Measurements from ENCODE around the gene CACNA1C. TPM values are rescaled to one million over a fixed set of nuclear protein-coding genes. Genes with fewer than 3 reads are reported as not detected.

CACNA1C gene
- total and polyA plus RNA-seq, 2 donors, result 0.71 TPM

DNA sequence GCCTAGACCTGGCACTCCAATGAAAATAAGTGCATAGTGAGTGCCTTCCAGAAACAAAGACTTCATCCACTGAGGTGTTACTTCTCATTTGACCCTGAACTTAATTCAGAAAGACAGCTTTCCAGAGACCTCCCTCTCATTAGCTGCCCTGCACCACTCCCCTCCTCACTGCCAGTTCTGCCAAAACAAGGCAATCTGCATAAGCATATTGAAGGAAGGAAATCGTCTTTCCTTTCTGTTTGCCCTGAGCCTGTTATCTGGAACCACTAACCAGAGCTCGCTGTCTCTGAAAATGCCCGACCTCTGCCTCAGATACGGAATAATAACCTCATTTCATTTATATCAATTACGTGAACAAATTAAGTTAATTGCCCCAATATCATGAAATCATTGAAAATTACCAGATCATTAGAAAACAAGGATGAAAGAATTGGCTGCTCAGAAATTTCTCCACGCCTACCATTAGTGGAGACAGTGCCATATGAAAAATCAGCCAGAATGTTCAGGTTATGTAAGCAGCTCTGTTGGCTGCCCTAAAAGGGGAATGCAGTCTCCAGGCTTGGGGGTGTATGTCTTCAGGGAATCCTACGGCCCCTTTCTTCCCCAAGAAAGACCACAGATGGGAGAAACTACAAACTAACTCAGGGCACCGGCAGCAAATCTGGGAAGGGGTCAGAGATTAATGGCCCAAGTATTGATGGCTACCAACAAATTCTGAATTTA lies 592.1 kb downstream of the CACNA1C start:
- Histone ChIP-seq H3K36me3 (ENCODE audit: control insufficient read depth in 2 of 2, insufficient read depth in 2 of 2, low read length in 1 of 2) (no peaks in the 10 kb centered on the region), H3K27ac (ENCODE audit: low read depth in 1 of 2, low read length in 1 of 2) (no peak overlapping the region), H3K4me3 (ENCODE audit: low read length in 2 of 2) (no peak overlapping the region), H3K9me3 (ENCODE audit: control insufficient read depth in 2 of 2, insufficient read depth in 1 of 2, low read length in 1 of 2) (no peaks in the 10 kb centered on the region), H3K27me3 (ENCODE audit: control insufficient read depth in 2 of 2, insufficient read depth in 1 of 2, low read length in 1 of 2) (peaks cover 0 to 5% of the 10 kb centered on the region in 2 donors), H3K4me1 (ENCODE audit: control insufficient read depth in 2 of 2, insufficient read depth in 2 of 2, low read length in 2 of 2) (peaks cover 7 to 32% of the 10 kb centered on the region in 2 donors)
- WGBS, result 17% methylated on average over 8 of the region's 8 CpGs
- DNase-seq (ENCODE audit: low read depth in 6 of 9, low spot score in 9 of 9), result no peak

DNA sequence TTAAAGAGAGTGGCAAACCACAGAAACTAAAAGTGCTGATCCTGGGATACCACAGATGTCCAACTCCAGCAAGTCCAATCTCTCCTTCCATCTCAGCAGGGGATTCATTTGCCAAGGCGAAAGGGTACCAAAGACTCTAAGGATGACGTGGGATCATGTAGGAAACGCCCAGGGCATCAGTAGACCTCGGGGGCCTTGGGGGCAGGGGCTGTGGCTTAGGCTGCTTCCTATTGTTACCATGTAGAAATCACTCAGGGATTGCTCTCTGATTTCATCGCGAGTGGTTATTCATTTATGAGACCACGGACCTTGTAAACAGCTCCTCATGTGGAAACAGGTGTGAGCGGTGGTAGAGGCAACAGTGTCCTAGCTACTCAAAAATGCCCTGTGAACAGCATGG lies 592.7 kb downstream of the CACNA1C start:
- H3K27ac ChIP-seq (ENCODE audit: low read depth in 1 of 2, low read length in 1 of 2), result no peak overlapping the region
- 15% methylated on average over 8 of the region's 8 CpGs for WGBS
- H3K4me3 ChIP-seq (ENCODE audit: low read length in 2 of 2), result no peak overlapping the region
- peaks cover 0 to 5% of the 10 kb centered on the region in 2 donors for H3K27me3 ChIP-seq (ENCODE audit: control insufficient read depth in 2 of 2, insufficient read depth in 1 of 2, low read length in 1 of 2)
- H3K9me3 ChIP-seq (ENCODE audit: control insufficient read depth in 2 of 2, insufficient read depth in 1 of 2, low read length in 1 of 2), result no peaks in the 10 kb centered on the region
- H3K36me3 ChIP-seq (ENCODE audit: control insufficient read depth in 2 of 2, insufficient read depth in 2 of 2, low read length in 1 of 2), result no peaks in the 10 kb centered on the region
- no peak for DNase-seq (ENCODE audit: low read depth in 6 of 9, low spot score in 9 of 9)
- peaks cover 7 to 37% of the 10 kb centered on the region in 2 donors for H3K4me1 ChIP-seq (ENCODE audit: control insufficient read depth in 2 of 2, insufficient read depth in 2 of 2, low read length in 2 of 2)

DNA sequence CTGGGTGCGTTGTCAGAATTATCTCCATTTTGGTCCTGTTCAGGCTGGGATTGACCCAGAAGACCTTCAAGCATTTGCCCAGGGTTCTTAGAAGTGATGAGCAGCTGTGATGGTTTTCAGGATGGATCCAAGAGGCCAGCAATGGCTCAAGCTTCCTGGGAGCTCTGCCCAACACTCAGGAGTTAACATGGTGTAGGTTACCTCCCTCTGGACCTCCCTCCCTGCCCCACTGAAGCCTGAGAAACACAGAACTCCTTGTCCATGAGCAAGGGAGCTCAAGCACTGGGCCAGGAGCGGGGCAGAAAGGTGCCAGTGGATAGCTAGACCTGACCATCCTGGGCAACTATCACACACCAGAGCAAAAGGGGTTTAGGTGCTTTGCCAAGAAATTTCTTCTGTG lies 593.6 kb downstream of the CACNA1C start:
- peaks cover 7 to 46% of the 10 kb centered on the region in 2 donors for H3K4me1 ChIP-seq (ENCODE audit: control insufficient read depth in 2 of 2, insufficient read depth in 2 of 2, low read length in 2 of 2)
- no peaks in the 10 kb centered on the region for H3K36me3 ChIP-seq (ENCODE audit: control insufficient read depth in 2 of 2, insufficient read depth in 2 of 2, low read length in 1 of 2)
- H3K4me3 ChIP-seq (ENCODE audit: low read length in 2 of 2), result no peak overlapping the region
- peaks cover 0 to 5% of the 10 kb centered on the region in 2 donors for H3K27me3 ChIP-seq (ENCODE audit: control insufficient read depth in 2 of 2, insufficient read depth in 1 of 2, low read length in 1 of 2)
- no peaks in the 10 kb centered on the region for H3K9me3 ChIP-seq (ENCODE audit: control insufficient read depth in 2 of 2, insufficient read depth in 1 of 2, low read length in 1 of 2)
- H3K27ac ChIP-seq (ENCODE audit: low read depth in 1 of 2, low read length in 1 of 2), result no peak overlapping the region
- no peak for DNase-seq (ENCODE audit: low read depth in 6 of 9, low spot score in 9 of 9)
- 97% methylated on average over 2 of the region's 2 CpGs for WGBS

DNA sequence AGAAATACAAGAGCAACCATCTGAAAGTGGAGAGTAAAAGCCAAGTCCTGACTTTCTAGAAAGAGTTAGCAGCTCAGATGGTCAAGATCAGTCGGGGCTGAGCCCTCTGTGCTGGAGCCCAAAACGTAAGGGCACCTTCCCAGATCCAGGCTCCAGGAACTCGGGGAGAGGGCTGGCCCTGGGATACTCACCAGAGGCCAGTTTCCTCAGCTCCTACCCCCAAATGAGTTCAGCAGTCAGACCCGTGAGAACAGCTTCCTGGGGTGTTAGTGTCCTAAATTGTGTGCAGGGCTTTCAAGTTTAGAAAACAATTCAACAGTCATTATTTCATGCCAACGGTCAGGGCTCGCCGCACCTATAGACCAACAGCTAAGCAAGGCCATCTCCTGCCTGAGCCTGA lies 594.4 kb downstream of the CACNA1C start:
- WGBS, result 94% methylated on average over 7 of the region's 7 CpGs
- DNase-seq (ENCODE audit: low read depth in 6 of 9, low spot score in 9 of 9), result no peak

DNA sequence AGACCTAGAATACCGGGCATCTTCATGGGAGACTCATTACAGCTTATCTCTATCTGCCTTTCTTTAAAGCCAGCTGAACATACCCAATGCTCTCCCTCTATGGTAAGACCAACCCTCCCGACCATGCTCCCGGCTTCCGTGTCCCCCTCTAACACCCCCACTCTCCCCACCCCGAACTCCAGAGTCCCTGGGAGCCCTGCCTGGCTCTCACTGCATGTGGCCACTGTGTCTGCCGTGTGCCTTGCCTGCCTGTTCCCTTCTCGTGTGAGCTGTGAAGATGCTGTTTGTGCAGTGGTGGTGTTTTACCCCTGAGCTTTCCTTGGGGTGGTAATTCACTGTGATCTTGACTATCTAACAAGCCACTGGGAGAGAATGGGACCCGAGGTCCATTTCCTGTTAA lies 595.6 kb downstream of the CACNA1C start:
- Histone ChIP-seq H3K27me3 (ENCODE audit: control insufficient read depth in 2 of 2, insufficient read depth in 1 of 2, low read length in 1 of 2) (peaks cover 0 to 5% of the 10 kb centered on the region in 2 donors), H3K9me3 (ENCODE audit: control insufficient read depth in 2 of 2, insufficient read depth in 1 of 2, low read length in 1 of 2) (no peaks in the 10 kb centered on the region), H3K27ac (ENCODE audit: low read depth in 1 of 2, low read length in 1 of 2) (no peak overlapping the region), H3K36me3 (ENCODE audit: control insufficient read depth in 2 of 2, insufficient read depth in 2 of 2, low read length in 1 of 2) (no peaks in the 10 kb centered on the region), H3K4me3 (ENCODE audit: low read length in 2 of 2) (no peak overlapping the region), H3K4me1 (ENCODE audit: control insufficient read depth in 2 of 2, insufficient read depth in 2 of 2, low read length in 2 of 2) (peaks cover 0 to 42% of the 10 kb centered on the region in 2 donors)
- 93% methylated on average over 8 of the region's 8 CpGs for WGBS
- DNase-seq (ENCODE audit: low read depth in 6 of 9, low spot score in 9 of 9), result no peak

More for the DNA sequence above, 594.4 kb downstream of the CACNA1C start:
- Histone ChIP-seq H3K27me3 (ENCODE audit: control insufficient read depth in 2 of 2, insufficient read depth in 1 of 2, low read length in 1 of 2) (peaks cover 0 to 5% of the 10 kb centered on the region in 2 donors), H3K36me3 (ENCODE audit: control insufficient read depth in 2 of 2, insufficient read depth in 2 of 2, low read length in 1 of 2) (no peaks in the 10 kb centered on the region), H3K4me3 (ENCODE audit: low read length in 2 of 2) (no peak overlapping the region), H3K27ac (ENCODE audit: low read depth in 1 of 2, low read length in 1 of 2) (no peak overlapping the region), H3K4me1 (ENCODE audit: control insufficient read depth in 2 of 2, insufficient read depth in 2 of 2, low read length in 2 of 2) (peaks cover 7 to 47% of the 10 kb centered on the region in 2 donors), H3K9me3 (ENCODE audit: control insufficient read depth in 2 of 2, insufficient read depth in 1 of 2, low read length in 1 of 2) (no peaks in the 10 kb centered on the region)

DNA sequence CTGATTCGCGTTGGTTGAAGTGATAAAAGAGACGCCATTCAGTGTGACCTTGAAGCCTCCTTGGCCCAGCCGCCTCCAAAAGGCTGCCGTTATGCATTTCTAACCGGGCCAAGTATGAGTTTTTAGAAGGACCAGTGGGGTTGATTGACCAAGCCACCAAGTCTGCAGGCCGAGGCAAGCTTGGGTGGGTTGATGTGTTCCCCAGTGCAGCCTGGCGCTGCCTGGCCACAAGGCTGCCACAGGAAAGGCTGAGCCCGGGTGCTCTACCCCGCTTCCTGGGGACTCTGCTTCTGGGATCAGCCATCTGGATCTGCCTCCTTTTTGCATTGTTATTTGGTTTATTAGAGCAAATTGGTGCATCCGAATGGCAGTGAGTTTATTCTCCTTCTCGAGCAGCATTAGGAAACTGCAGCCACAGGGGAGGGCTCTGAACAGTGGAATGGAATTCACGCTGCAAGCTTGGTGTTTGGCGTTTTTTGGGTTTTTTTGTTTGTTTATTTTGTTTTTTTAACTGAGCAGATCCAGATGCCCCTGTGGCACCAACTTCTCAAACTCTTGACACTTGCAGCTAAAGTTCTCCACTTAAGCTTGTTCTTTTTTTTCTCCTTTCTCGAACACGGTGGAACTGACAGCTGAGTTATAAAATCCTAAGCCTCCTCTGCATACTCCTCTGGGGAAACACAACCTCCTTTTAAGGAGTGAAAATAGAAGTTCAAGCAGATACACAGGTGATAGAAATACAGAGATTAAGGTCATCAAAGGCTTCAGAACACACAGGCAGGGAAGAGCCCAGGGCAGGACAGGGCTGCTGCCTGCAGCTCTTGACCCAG lies 596.6 kb downstream of the CACNA1C start:
- Histone ChIP-seq H3K4me1 (ENCODE audit: control insufficient read depth in 2 of 2, insufficient read depth in 2 of 2, low read length in 2 of 2) (peaks cover 0 to 41% of the 10 kb centered on the region in 2 donors), H3K4me3 (ENCODE audit: low read length in 2 of 2) (no peak overlapping the region), H3K36me3 (ENCODE audit: control insufficient read depth in 2 of 2, insufficient read depth in 2 of 2, low read length in 1 of 2) (no peaks in the 10 kb centered on the region), H3K27me3 (ENCODE audit: control insufficient read depth in 2 of 2, insufficient read depth in 1 of 2, low read length in 1 of 2) (peaks cover 0 to 5% of the 10 kb centered on the region in 2 donors), H3K27ac (ENCODE audit: low read depth in 1 of 2, low read length in 1 of 2) (no peak overlapping the region), H3K9me3 (ENCODE audit: control insufficient read depth in 2 of 2, insufficient read depth in 1 of 2, low read length in 1 of 2) (no peaks in the 10 kb centered on the region)
- WGBS, result 79% methylated on average over 16 of the region's 16 CpGs
- DNase-seq (ENCODE audit: low read depth in 6 of 9, low spot score in 9 of 9), result no peak

DNA sequence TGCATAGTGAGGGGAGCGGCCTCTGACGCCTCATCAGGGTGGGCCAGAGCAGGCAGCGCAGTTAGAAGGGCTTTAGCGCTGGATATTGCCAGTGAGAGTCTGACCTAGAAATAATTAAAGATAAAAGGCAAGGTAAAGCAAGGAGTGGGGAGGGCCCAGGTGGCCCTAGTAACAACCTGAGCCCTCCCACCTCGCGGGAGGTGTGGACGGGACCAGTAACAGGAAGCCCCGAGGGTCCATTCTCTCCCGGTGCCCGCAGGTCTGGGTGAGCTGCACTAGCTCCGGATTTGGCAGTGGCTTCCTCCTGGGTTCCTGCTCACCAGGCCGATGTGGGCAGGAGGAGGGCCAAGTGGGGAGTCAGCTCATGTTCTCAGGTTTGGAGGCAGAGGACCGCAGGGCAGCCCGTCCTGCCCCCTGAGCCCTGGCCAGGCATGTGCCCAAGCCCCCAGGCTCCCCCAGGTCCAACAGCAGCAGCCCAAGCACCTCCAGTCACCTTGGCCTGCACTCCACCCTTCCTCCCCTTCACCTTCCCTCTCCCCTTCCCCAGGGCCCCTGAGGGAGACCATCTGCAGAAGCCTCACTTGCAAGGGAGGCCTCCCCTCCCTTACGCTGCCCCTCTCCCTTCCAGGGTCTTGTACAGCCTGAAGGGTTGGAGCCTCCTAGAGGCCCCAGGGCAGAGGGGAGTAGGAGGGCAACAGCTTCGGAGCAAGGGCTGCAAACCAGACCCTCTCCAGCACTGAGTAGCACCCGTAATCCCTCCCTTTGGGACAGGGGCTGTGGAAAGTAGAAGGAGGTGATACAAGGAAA lies 597.7 kb downstream of the CACNA1C start:
- no peak for DNase-seq (ENCODE audit: low read depth in 6 of 9, low spot score in 9 of 9)
- Histone ChIP-seq H3K27ac (ENCODE audit: low read depth in 1 of 2, low read length in 1 of 2) (no peak overlapping the region), H3K36me3 (ENCODE audit: control insufficient read depth in 2 of 2, insufficient read depth in 2 of 2, low read length in 1 of 2) (no peaks in the 10 kb centered on the region), H3K9me3 (ENCODE audit: control insufficient read depth in 2 of 2, insufficient read depth in 1 of 2, low read length in 1 of 2) (no peaks in the 10 kb centered on the region), H3K4me3 (ENCODE audit: low read length in 2 of 2) (no peak overlapping the region), H3K27me3 (ENCODE audit: control insufficient read depth in 2 of 2, insufficient read depth in 1 of 2, low read length in 1 of 2) (peaks cover 0 to 1% of the 10 kb centered on the region in 2 donors), H3K4me1 (ENCODE audit: control insufficient read depth in 2 of 2, insufficient read depth in 2 of 2, low read length in 2 of 2) (peaks cover 0 to 35% of the 10 kb centered on the region in 2 donors)
- WGBS, result 55% methylated on average over 17 of the region's 17 CpGs

DNA sequence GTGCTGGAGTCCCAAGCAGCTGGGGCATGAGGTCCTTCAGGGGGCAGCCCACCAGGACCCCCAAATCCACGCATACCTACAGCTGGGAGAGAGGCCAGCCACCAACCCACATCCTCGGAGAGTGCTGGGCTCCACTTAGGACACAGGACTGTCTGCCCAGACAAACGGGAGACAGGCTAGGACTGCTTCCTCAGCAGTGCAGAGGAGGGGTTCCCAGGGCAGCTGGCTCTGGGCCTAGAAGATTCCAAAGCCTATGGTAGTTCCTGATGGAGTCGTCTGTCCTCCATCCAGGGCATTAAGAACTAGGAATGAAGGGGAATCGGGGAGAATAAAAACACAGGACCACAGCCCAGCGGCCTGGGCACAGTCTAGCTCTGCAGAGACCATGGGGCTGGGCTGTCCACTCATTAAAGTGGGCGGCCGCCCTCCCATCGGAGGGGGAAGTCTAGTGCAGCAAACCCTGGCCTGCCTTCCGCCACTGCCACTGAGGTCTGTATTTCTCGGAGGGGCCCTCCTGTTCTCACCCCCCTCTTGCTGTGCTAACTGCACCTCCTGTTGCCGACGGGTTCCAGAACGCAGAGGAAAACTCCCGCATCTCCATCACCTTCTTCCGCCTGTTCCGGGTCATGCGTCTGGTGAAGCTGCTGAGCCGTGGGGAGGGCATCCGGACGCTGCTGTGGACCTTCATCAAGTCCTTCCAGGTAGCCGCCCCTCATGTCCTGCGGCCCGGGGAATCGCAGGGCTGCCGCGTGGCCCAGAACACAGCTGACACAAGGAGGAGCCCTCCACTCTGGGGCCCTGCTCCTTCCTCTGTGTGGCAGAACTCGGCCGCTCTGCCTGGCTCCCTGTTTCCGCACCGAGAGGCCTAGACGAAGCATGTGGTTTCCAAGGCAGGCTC lies 598.5 kb downstream of the CACNA1C start:
- H3K4me3 ChIP-seq (ENCODE audit: low read length in 2 of 2), result no peak overlapping the region
- no peaks in the 10 kb centered on the region for H3K27me3 ChIP-seq (ENCODE audit: control insufficient read depth in 2 of 2, insufficient read depth in 1 of 2, low read length in 1 of 2)
- H3K36me3 ChIP-seq (ENCODE audit: control insufficient read depth in 2 of 2, insufficient read depth in 2 of 2, low read length in 1 of 2), result no peaks in the 10 kb centered on the region
- no peaks in the 10 kb centered on the region for H3K9me3 ChIP-seq (ENCODE audit: control insufficient read depth in 2 of 2, insufficient read depth in 1 of 2, low read length in 1 of 2)
- WGBS, result 82% methylated on average over 32 of the region's 32 CpGs
- no peak overlapping the region for H3K27ac ChIP-seq (ENCODE audit: low read depth in 1 of 2, low read length in 1 of 2)
- H3K4me1 ChIP-seq (ENCODE audit: control insufficient read depth in 2 of 2, insufficient read depth in 2 of 2, low read length in 2 of 2), result peaks cover 0 to 35% of the 10 kb centered on the region in 2 donors
- DNase-seq (ENCODE audit: low read depth in 6 of 9, low spot score in 9 of 9), result no peak

Measured in thymus (tissue), 11 donors.